Dermis blood vessel endothelial cell (primary cell): Measurements from ENCODE around the gene TMEM183A. TPM values are rescaled to one million over a fixed set of nuclear protein-coding genes. Genes with fewer than 3 reads are reported as not detected.
"Not testable (repeated sequence)": the region's sequence is repeated elsewhere in the genome, so short reads cannot be mapped to it uniquely, and the experiment has no call there.

Experiments
- DNase-seq: peaks from one replicate; pipeline ENCODE4 v3.0.0; 2010
- total RNA-seq: library from RNA; depleted of rRNA; stranded (reverse); fragments of >200 nt; gene quantifications from 2 replicates; pipeline ENCODE4 v1.2.3, GENCODE V29; 2014

TMEM183A gene
- total RNA-seq, 1 donor from 2014 or later = 124 TPM

DNA sequence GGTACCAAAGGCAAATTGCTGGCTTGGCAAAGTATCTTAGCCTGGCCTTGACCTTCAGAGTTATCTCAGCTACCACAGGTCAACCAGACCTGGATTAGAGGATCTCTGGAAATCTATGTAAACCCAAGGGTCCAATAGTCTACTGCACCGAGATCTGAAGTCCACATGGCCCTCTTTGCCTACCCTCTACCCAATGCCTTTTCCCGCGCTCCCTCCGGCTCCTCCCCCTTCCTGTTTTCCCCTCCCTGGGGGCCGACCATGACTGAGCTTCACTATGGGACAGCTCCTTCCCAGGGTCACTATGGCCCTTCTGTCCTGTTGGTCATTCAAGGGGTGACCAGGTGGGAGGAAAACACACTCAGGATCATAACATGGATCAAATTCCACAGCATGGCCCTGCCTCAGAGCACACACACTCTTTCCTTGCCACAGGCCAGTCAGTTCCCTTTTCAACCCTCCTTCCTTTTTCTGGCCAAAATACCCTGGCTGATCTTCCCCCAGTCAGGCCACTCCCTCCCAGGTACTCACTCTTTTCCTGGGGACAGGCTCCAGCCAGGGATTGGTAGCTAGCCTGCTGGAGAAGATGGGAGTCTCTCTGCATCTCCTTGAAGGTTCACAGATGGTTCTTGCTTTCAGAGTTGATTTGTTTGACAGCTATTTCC lies 19.1 kb upstream of the TMEM183A start:
- DNase-seq = no peak

- DNase-seq = no peak
These were observed 17.3 kb upstream of the TMEM183A start for GRCh38 chr1:202989879-202990278.

GRCh38 chr1:202991112-202991511 lies 16.1 kb upstream of the TMEM183A start:
- no peak for DNase-seq

DNA sequence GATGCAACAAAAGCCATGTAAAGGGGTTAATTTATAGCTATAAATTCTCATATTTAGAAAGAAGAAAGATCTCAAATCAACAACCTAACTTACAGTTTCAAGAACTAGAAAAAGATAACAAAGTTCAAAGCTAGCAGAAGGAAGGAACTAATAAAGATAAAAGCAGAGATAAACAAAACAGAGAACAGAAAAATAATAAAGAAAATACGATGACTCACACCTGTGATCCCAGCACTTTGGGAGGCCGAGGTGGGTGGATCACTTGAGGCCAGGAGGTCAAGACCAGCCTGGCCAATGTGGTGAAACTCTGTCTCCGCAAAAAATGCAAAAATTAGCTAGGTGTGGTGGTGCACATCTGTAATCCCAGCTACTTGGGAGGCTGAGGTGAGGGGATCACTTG lies 12.4 kb upstream of the TMEM183A start:
- DNase-seq = no peak

- peak; percentile 78 for DNase-seq
These were observed 8.1 kb upstream of the TMEM183A start for GRCh38 chr1:202998836-202999750.

GRCh38 chr1:203000217-203000944 lies 6.8 kb upstream of the TMEM183A start:
- no peak for DNase-seq

GRCh38 chr1:203001986-203002385 lies 5.2 kb upstream of the TMEM183A start:
- DNase-seq = no peak

DNA sequence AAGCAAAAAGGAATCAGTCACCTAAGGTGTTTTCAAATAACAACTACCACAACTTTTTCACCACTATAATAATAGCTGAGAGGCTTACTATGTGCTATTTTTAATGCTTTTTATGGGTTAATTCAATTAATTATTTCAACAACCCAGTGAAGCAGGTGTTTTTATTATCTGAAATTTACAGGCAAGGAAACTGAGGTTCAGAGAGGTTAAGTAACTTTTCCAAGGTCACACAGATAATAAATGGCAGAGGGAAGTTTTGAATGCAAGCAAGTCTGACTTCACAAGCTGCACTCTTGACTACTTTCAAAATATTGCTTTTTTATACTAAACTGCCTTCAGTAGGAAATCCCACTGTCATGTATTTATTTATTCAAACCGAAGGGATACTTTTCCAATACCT lies 4.2 kb upstream of the TMEM183A start:
- DNase-seq = no peak

DNA sequence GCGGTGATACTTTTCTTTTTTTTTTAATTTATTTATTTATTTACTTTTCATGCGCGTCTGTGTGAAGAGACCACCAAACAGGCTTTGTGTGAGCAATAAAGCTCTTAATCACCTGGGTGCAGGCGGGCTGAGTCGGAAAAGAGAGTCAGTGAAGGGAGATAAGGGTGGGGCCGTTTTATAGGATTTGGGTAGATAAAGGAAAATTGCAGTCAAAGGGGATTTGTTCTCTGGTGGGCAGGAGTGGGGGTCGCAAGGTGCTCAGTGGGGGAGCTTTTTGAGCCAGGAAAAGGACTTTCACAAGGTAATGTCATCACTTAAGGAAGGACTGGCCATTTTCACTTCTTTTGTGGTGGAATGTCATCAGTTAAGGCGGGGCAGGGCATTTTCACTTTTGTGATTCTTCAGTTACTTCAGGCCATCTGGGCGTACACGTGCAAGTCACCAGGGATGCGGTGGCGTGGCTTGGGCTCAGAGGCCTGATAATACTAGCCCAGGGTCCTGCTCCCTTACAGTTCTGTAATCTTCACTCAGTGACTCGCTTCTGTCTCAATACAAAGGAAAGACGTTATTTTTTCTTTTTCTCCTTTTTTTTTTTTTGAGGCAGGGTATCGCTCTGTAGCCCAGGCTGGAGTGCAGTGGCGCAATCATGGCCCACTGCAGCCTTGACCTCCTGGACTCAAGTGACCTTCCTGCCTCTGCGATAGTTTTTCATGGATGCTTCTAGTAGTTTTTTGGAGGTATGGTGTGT lies 1.6 kb upstream of the TMEM183A start:
- not testable (repeated sequence) for DNase-seq

- DNase-seq = no peak
These were observed 2.0 kb downstream of the TMEM183A start for GRCh38 chr1:203009185-203009584.

GRCh38 chr1:203011582-203011981 lies 4.4 kb downstream of the TMEM183A start:
- no peak for DNase-seq

DNA sequence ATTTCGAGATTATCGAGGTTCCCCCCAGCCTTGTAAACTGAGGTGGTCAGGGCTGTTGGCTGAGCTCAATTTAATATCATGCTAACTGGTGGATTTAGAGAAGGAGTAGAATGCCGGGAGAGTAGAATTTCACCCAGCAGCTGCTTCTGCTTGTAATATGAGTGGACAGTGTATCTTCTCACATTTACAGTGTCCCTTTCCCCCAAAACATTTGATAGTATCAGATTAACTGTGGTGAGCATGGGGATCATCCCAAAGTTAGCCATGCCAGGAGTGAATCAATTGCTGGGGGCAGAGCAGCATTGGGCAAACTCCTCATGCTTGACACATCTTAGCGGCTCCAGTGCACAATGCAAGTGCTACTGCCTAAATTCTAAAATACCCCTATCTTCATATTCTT lies 9.9 kb downstream of the TMEM183A start:
- no peak for DNase-seq

- no peak for DNase-seq
These were observed 10.5 kb downstream of the TMEM183A start for GRCh38 chr1:203017692-203018091.

DNA sequence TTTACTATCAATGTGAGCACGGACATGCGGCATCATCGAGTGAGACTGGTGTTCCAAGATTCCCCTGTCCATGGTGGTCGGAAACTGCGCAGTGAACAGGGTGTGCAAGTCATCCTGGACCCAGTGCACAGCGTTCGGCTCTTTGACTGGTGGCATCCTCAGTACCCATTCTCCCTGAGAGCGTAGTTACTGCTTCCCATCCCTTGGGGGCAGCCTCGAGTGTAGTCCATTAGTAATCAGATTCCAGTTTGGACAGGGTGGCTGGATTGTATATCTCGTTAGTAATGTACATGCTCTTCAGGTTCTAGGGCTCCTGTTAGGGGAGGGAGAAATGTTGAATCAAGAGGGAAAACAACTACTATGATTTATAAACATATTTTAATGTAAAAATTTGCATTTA lies 15.7 kb downstream of the TMEM183A start:
- DNase-seq = not testable (repeated sequence)

- DNase-seq = no peak
These were observed 18.5 kb downstream of the TMEM183A start for GRCh38 chr1:203025686-203026030.

GRCh38 chr1:203026031-203026665 lies 19.0 kb downstream of the TMEM183A start, which contains the start of gene PPFIA4:
Gene PPFIA4, plus strand, starts transcription at chr1:203026491. Its CDS starts 12,518 bp downstream, at chr1:203039009.
- DNase-seq = peak; percentile 85

GRCh38 chr1:203026666-203027663 lies 19.8 kb downstream of the TMEM183A start:
- DNase-seq = no peak

- DNase-seq = no peak
These were observed 21.1 kb downstream of the TMEM183A start for GRCh38 chr1:203028067-203028783.

DNA sequence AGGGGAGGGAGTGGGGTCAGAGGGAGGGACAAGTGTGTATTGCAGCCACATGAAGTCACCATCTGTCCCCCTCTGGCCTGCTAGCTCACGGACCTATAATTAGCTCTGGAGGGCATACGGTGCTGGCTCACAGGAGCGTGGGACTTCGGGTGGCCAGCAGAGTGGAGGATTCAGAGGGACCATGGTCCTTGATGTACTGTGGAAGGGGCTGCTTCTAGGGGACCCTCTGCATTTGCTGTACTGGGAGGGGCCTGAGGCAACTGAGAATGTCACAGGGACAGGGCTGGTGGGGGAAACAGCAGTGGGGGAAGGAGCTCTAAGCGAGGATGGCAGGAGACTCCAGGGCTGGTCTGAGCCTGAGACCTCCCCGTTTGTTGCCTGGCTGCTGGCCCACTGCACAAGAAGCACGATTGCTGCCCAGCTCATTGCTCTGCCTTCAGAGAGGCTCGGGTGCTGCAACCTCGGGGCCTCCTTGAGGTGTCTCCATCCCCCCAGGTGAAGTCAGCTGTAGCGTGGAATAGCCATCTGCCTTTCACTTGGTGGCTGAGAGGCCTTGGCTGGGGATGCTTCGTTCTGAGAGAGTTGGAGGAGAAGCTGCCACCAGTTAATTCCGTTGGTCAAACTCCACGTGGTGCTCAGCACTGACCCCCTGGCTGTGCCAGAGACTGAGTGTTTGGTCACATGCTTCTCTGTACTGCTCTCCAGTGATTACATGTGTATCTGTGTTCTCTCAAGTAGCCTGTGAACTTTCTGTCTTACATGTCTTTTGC lies 21.8 kb downstream of the TMEM183A start:
- DNase-seq = no peak
